ENCODE measurements around the gene ELL2. TPM values are rescaled to one million over a fixed set of nuclear protein-coding genes. Genes with fewer than 3 reads are reported as not detected.
A peak's percentile ranks its signal among the peaks of the same experiment; 100 is the strongest.

ELL2 gene
- total RNA-seq (22.1 and 41.8 TPM in 2 replicates), polyA plus RNA-seq (18.7 and 36.7 TPM in 2 replicates)

- peak within 1 kb of the TSS; percentile 98 for H3K4me3 ChIP-seq
- peaks cover 33% of the 10 kb centered on the region for H3K4me1 ChIP-seq (ENCODE audit: low read depth)
- H3K27me3 ChIP-seq: no peaks in the 10 kb centered on the region
- peak within 1 kb of the TSS; percentile 94 for H3K27ac ChIP-seq
- no peaks in the 10 kb centered on the region for H3K9me3 ChIP-seq (ENCODE audit: low read depth)
- no peak for TF ChIP-seq CTCF (IDR thresholded peaks at IDR 0.05; ENCODE audit: low read depth, low read length)
- no peaks in the 10 kb centered on the region for H3K36me3 ChIP-seq
- DNase-seq (ENCODE audit: low read depth in 1 of 2, low spot score in 1 of 2): peak; percentile 98 to 100
Observed at GRCh38 chr5:95961617-95962474, at the start of gene ELL2. ELL2 (minus strand) TSS chr5:95961851; CDS start chr5:95961721, 130 bp downstream.

GRCh38 chr5:96008987-96009647, 47.5 kb upstream of the ELL2 start:
- no peaks in the 10 kb centered on the region for H3K36me3 ChIP-seq
- no peak overlapping the region for H3K27ac ChIP-seq
- no peaks in the 10 kb centered on the region for H3K9me3 ChIP-seq (ENCODE audit: low read depth)
- H3K27me3 ChIP-seq: no peaks in the 10 kb centered on the region
- TF ChIP-seq CTCF (IDR thresholded peaks at IDR 0.05; ENCODE audit: low read depth, low read length): no peak
- H3K4me3 ChIP-seq: no peak overlapping the region
- no peaks in the 10 kb centered on the region for H3K4me1 ChIP-seq (ENCODE audit: low read depth)
- no peak for DNase-seq (ENCODE audit: low read depth in 1 of 2, low spot score in 1 of 2)

GRCh38 chr5:96008487-96008886, 46.8 kb upstream of the ELL2 start:
- no peak overlapping the region for H3K4me3 ChIP-seq
- H3K36me3 ChIP-seq: no peaks in the 10 kb centered on the region
- no peak overlapping the region for H3K27ac ChIP-seq
- H3K4me1 ChIP-seq (ENCODE audit: low read depth): no peaks in the 10 kb centered on the region
- DNase-seq (ENCODE audit: low read depth in 1 of 2, low spot score in 1 of 2): no peak
- no peaks in the 10 kb centered on the region for H3K9me3 ChIP-seq (ENCODE audit: low read depth)
- TF ChIP-seq CTCF (IDR thresholded peaks at IDR 0.05; ENCODE audit: low read depth, low read length): no peak
- no peaks in the 10 kb centered on the region for H3K27me3 ChIP-seq

- no peak for DNase-seq (ENCODE audit: low read depth in 1 of 2, low spot score in 1 of 2)
- no peaks in the 10 kb centered on the region for H3K9me3 ChIP-seq (ENCODE audit: low read depth)
- TF ChIP-seq CTCF (IDR thresholded peaks at IDR 0.05; ENCODE audit: low read depth, low read length): no peak
- H3K36me3 ChIP-seq: no peaks in the 10 kb centered on the region
- H3K4me1 ChIP-seq (ENCODE audit: low read depth): no peaks in the 10 kb centered on the region
- H3K27me3 ChIP-seq: no peaks in the 10 kb centered on the region
- H3K27ac ChIP-seq: no peak overlapping the region
- no peak overlapping the region for H3K4me3 ChIP-seq
Observed at GRCh38 chr5:96007051-96007450, 45.4 kb upstream of the ELL2 start.

- Histone ChIP-seq H3K27ac (no peak overlapping the region), H3K27me3 (no peaks in the 10 kb centered on the region), H3K9me3 (ENCODE audit: low read depth) (no peaks in the 10 kb centered on the region), H3K4me3 (no peak overlapping the region), H3K36me3 (no peaks in the 10 kb centered on the region), H3K4me1 (ENCODE audit: low read depth) (no peaks in the 10 kb centered on the region)
- DNase-seq (ENCODE audit: low read depth in 1 of 2, low spot score in 1 of 2): no peak
- no peak for TF ChIP-seq CTCF (IDR thresholded peaks at IDR 0.05; ENCODE audit: low read depth, low read length)
Observed at GRCh38 chr5:96006291-96006690, 44.6 kb upstream of the ELL2 start.
